Activated CD4-positive, alpha-beta T cell treated with anti-CD3 and anti-CD28 coated beads, Interleukin-2, amount 10 ng/mL, durations not matched to agents 7 days and 5 days (primary cell): ENCODE data around the gene USP25. TPM values are rescaled to one million over a fixed set of nuclear protein-coding genes. Genes with fewer than 3 reads are reported as not detected.

Experiments used
- CTCF ChIA-PET: fragments of 350-600 bp; sonication (Branson Sonifier 250); formaldehyde crosslinking; loops from one replicate; lab custom pipeline; 2021; ENCODE audit warnings: antibody characterized with exemption; lab: Charles Lee
- POLR2A ChIA-PET: fragments of 350-600 bp; sonication (Branson Sonifier 250); formaldehyde crosslinking; loops from one replicate; lab custom pipeline; 2021; ENCODE audit warnings: antibody characterized with exemption; lab: Charles Lee
- DNase-seq: peaks from one replicate; pipeline ENCODE4 v3.0.0-alpha.2; 2020
- H3K27ac Mint-ChIP-seq: one replicate; pipeline ENCODE4 v1.8.0; 2021; ENCODE audit warnings: mild to moderate bottlenecking, moderate library complexity, mixed read lengths
- H3K27me3 Mint-ChIP-seq: one replicate; pipeline ENCODE4 v1.8.0; 2021; ENCODE audit warnings: mixed read lengths
- H3K36me3 Mint-ChIP-seq: one replicate; pipeline ENCODE4 v1.8.0; 2021; ENCODE audit warnings: low read depth, mixed read lengths
- H3K4me1 Mint-ChIP-seq: one replicate; pipeline ENCODE4 v1.8.0; 2021; ENCODE audit warnings: mixed read lengths
- H3K4me3 Mint-ChIP-seq: one replicate; pipeline ENCODE4 v1.8.0; 2021; ENCODE audit warnings: mild to moderate bottlenecking, moderate library complexity, mixed read lengths
- H3K9me3 Mint-ChIP-seq: one replicate; pipeline ENCODE4 v1.8.0; 2021; ENCODE audit warnings: mixed read lengths
- total RNA-seq, 2 experiments: library from RNA; stranded (reverse); gene quantifications; one replicate each; pipeline ENCODE4 v1.2.3, GENCODE V29; 2021

The USP25 gene
- total RNA-seq, 2 experiments from 2014 or later = 50.3 to 56.0 TPM

DNA sequence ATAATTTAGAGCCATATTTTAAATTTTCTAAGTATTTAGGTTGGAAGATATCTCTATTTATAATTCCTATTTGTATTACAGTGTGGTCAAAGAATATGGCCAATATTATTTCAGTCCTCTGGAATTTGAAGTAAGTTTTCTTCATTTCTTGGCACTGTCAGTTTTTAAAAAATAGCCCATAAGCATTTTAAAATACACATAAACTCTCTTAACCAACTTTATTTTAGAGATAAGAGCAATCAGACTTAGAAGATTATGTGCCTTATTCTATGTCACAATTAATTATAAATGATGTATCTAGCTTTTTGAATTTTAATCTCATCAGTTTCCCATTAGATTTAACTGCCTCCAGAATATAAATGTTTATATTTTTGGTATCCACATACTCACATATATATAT, 130.8 kb downstream of the USP25 start:
- peaks cover 7% of the 10 kb centered on the region for H3K4me1 Mint-ChIP-seq
- POLR2A ChIA-PET = no interaction called here
- no peaks in the 10 kb centered on the region for H3K27me3 Mint-ChIP-seq
- no peak overlapping the region for H3K4me3 Mint-ChIP-seq
- H3K36me3 Mint-ChIP-seq = peaks cover 23% of the 10 kb centered on the region
- no peak overlapping the region for H3K27ac Mint-ChIP-seq
- CTCF ChIA-PET = interaction anchor here (0.6 kb wide), 1 partner anchor 10 kb away, joined by 3 read pairs; no protein-coding TSS in a partner anchor
- DNase-seq = no peak
- no peaks in the 10 kb centered on the region for H3K9me3 Mint-ChIP-seq

DNA sequence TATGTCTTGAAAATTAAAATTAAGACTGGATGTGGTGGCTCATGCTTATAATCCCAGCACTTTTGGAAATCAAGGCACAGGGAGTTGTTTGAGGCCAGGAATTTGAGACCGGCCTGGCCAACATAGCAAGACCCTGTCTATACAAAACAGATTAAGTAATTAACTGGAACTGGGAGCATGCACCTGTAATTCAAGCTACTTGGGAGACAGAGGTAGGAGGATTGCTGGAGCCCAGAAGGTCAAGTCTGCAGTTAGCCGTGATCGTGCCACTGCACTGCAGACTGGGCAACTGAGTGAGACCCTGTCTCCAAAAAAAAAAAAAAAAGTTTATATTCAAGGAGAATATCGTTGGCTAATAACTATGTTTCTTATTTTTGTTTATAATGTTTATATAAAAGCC, 139.2 kb downstream of the USP25 start:
- Mint-ChIP-seq H3K36me3 (peaks cover 40% of the 10 kb centered on the region), H3K27ac (no peak overlapping the region), H3K4me1 (no peaks in the 10 kb centered on the region), H3K9me3 (no peaks in the 10 kb centered on the region), H3K4me3 (no peak overlapping the region), H3K27me3 (no peaks in the 10 kb centered on the region)
- no peak for DNase-seq
- ChIA-PET POLR2A (no interaction called here), CTCF (interaction anchor here (0.7 kb wide), 1 partner anchor 164 kb away, joined by 4 read pairs; no protein-coding TSS in a partner anchor)

DNA sequence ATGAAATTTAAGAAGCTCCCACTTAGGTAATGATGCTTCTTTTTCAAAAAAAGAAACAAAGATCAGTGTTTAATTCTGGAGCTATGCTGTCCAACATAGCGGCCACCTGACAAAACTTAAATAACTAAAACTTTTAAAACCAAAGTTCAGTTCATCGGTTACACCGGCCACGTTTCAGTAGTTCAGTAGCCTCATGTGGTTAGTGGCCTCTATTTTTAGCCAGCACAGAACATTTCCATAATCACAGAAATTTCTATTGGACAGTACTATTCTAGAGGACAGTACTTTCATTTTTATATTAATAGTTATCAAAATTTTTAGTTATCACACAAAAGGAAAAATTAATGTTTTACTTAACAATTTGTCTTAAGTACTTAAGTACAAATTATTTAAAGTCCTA, 141.0 kb downstream of the USP25 start:
- H3K4me1 Mint-ChIP-seq = no peaks in the 10 kb centered on the region
- POLR2A ChIA-PET = no interaction called here
- H3K9me3 Mint-ChIP-seq = no peaks in the 10 kb centered on the region
- H3K36me3 Mint-ChIP-seq = peaks cover 44% of the 10 kb centered on the region
- DNase-seq = no peak
- no peak overlapping the region for H3K27ac Mint-ChIP-seq
- CTCF ChIA-PET = no interaction called here
- H3K27me3 Mint-ChIP-seq = no peaks in the 10 kb centered on the region
- H3K4me3 Mint-ChIP-seq = no peak overlapping the region

DNA sequence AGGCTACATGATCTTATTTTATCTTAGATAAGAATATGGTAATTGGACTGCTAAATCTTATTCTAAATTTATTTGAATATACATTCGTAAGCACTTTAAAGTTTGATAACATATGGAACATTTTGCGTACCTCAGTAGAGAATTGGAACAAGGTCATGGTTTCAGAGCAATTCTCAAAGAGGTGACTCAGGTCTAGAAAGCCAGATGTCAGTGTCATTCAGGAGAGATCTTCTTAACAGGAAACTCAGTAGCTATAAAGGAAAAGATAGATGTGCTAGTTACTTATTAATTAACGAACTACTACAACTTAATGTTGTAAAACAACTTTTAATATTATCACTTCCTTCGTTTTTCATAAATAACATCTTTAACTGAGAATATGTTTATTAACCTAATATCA, 142.5 kb downstream of the USP25 start:
- no peaks in the 10 kb centered on the region for H3K9me3 Mint-ChIP-seq
- ChIA-PET CTCF (no interaction called here), POLR2A (no interaction called here)
- no peak for DNase-seq
- H3K36me3 Mint-ChIP-seq = peaks cover 44% of the 10 kb centered on the region
- H3K27ac Mint-ChIP-seq = no peak overlapping the region
- H3K4me3 Mint-ChIP-seq = no peak overlapping the region
- H3K27me3 Mint-ChIP-seq = no peaks in the 10 kb centered on the region
- H3K4me1 Mint-ChIP-seq = no peaks in the 10 kb centered on the region

DNA sequence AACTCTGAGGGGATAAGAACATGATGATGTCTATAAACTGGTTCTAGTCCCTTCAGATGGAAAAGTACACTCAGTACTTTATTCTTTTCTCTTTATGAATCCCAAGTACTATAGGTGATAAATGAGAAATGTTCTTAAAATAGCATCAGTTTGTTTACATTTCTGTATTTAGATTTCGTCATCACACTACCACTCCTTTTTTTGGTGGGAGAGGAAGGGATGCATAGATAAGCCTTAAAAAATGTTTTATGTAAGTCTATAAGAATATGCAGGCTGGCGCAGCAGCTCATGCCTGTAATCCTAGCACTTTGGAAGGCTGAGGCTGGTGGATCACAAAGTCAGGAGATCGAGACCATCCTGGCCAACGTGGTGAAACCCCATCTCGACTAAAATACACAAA, 144.8 kb downstream of the USP25 start:
- H3K27ac Mint-ChIP-seq = no peak overlapping the region
- no peak overlapping the region for H3K4me3 Mint-ChIP-seq
- DNase-seq = no peak
- CTCF ChIA-PET = no interaction called here
- POLR2A ChIA-PET = no interaction called here
- H3K27me3 Mint-ChIP-seq = no peaks in the 10 kb centered on the region
- no peaks in the 10 kb centered on the region for H3K9me3 Mint-ChIP-seq
- no peaks in the 10 kb centered on the region for H3K4me1 Mint-ChIP-seq
- H3K36me3 Mint-ChIP-seq = peaks cover 42% of the 10 kb centered on the region

DNA sequence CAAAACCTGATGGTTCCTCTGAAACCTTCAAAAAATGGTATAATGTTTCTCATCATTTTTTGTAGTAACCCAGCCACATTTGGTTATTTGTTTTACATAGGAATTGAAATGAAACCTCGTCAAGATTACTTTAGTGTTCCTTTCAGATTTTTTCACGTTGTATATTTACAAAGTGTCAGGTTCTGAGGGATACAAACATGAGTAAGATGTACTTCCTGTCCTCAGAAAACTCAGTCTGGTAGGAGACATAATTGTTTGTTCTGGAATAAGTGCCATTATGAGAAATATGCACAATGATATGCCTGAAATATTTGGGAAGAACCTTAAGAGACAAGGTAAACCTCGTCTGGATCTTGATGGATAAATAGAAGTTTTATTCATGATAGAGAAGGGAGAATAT, 145.5 kb downstream of the USP25 start:
- CTCF ChIA-PET = no interaction called here
- Mint-ChIP-seq H3K27me3 (no peaks in the 10 kb centered on the region), H3K4me3 (no peak overlapping the region), H3K36me3 (peaks cover 43% of the 10 kb centered on the region), H3K4me1 (no peaks in the 10 kb centered on the region), H3K27ac (no peak overlapping the region), H3K9me3 (peaks cover under 1% of the 10 kb centered on the region)
- POLR2A ChIA-PET = no interaction called here
- DNase-seq = no peak

DNA sequence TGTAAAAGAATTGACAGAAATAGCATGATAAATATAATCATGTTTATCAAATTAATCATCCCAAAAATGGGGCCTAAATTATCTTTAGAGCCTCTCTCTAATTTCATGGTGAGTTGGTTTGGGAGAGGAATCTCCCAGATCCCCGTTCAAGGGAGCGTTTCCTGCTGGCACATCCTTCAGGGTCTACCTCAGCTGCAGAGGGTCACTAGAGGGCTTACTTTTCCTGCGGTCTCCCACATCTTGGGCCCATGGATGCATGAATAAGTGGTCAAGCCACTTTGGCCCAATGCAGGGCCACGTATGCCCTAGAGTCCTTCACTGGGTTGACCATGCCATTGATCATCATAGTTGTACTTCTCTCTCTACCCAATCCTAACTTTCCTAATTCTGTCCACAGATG, 164.1 kb downstream of the USP25 start:
- DNase-seq = no peak
- POLR2A ChIA-PET = no interaction called here
- CTCF ChIA-PET = no interaction called here
- H3K4me1 Mint-ChIP-seq = no peaks in the 10 kb centered on the region
- no peaks in the 10 kb centered on the region for H3K36me3 Mint-ChIP-seq
- H3K9me3 Mint-ChIP-seq = peaks cover 2% of the 10 kb centered on the region
- no peak overlapping the region for H3K4me3 Mint-ChIP-seq
- peaks cover 2% of the 10 kb centered on the region for H3K27me3 Mint-ChIP-seq
- H3K27ac Mint-ChIP-seq = no peak overlapping the region

DNA sequence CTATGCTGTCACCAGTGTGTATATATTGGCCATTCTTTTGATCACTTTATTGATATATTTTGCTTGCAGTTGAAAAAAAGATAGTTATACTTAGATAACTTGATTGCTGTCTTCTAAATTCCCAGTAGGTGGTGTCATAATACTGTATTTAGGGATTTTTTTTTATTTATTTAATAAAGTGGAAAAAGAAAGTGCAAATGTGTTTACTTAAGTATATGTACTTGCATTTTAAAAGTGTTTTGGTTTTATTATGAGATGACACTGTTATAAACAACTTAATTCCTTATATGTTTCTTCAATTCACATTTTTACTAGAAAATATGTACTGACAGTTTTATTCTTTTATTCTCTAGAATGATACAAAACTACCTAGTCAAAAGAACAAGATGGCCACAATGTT, 164.8 kb downstream of the USP25 start:
- DNase-seq = no peak
- Mint-ChIP-seq H3K4me1 (no peaks in the 10 kb centered on the region), H3K4me3 (no peak overlapping the region), H3K36me3 (no peaks in the 10 kb centered on the region), H3K27me3 (peaks cover 7% of the 10 kb centered on the region), H3K9me3 (peaks cover 6% of the 10 kb centered on the region), H3K27ac (no peak overlapping the region)
- ChIA-PET POLR2A (no interaction called here), CTCF (no interaction called here)

DNA sequence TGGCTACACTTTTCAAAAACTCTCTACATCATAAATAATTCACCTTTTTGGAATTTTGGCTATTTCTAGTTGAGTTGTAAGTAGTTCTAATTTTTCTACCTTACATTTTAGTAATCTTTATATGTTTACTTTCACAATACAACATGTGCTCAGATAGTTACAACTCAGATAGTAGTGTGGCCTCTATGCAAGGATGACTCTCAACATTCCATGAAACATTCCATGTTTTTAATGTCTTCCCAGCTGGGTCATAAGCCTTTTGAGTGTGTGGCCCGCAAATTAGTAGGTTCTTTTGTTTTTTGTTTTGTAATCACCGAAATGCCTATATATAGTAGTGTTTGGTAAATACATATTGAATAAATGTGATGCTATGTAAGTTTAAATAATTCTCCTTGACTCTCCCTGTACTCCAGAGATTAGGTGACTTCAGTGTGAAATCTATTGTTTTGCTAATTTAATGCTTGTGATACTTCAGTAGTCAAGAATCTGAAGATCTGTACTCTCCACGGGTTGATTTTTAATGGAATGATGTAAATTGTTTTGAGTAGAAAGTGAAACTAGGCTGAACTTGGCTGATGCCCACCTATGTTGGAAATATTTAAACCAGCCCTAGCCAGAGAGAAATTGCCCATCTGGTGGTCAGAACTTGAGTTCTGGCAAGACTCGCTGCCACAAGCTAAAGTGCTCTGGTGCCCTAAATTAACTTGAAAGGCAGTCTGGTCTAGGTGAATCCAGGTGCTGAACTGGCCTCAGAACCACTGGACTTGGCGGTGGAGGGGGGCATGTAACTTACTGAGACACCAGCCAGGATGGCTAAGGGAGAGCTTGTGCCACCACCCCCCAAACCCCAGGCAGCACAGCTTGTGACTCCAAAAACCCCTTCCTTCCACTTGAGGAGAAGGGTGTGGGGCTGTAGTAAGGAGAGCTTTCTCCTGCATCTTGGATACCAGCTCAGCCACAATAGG, 165.6 kb downstream of the USP25 start:
- CTCF ChIA-PET = interaction anchor here (0.7 kb wide), 1 partner anchor 1363 kb away, joined by 3 read pairs; no protein-coding TSS in a partner anchor
- Mint-ChIP-seq H3K27me3 (peaks cover 7% of the 10 kb centered on the region), H3K4me3 (no peak overlapping the region), H3K9me3 (peaks cover 9% of the 10 kb centered on the region), H3K4me1 (no peaks in the 10 kb centered on the region), H3K36me3 (no peaks in the 10 kb centered on the region), H3K27ac (no peak overlapping the region)
- no peak for DNase-seq
- POLR2A ChIA-PET = no interaction called here

DNA sequence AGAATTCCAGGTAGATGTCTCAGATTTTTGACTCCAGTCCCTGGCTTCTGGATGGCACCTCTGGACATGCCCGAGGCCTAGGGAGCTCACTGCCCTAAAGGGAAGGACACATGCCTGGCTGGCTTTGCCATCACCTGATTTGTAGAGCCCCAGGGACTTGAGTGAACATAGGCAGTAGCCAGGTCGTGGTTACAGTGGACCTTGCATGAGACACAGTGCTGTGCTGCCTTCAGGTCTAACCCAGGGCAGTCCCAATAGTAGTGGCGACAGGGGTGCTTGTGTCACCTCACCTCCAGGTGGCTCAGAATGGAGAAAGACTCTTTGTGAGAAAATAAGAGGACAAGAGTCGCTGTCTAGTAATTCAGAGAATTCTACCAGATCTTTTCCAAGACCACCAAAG, 166.7 kb downstream of the USP25 start:
- Mint-ChIP-seq H3K36me3 (no peaks in the 10 kb centered on the region), H3K27ac (no peak overlapping the region), H3K9me3 (peaks cover 12% of the 10 kb centered on the region), H3K4me3 (no peak overlapping the region), H3K27me3 (peaks cover 7% of the 10 kb centered on the region), H3K4me1 (no peaks in the 10 kb centered on the region)
- ChIA-PET POLR2A (no interaction called here), CTCF (no interaction called here)
- no peak for DNase-seq

DNA sequence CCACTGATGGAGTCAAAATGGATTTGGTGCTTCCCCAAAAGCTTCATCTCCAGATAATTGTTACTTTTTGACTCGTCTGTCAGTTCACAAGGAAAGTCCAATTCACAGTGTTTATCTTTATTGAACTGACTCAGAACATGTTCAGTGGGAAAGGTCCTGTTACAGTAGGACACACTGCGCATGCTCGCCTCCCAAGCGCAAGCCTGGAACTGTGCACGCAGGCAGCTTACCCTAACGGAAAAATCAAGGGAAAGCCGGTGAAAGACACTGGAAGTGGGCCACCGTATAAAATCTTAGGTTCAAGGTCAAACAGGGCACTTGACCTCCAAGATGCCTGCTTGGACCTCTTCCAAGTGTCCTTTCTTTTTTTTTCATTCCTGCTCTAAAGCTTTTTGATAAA, 174.6 kb downstream of the USP25 start:
- H3K36me3 Mint-ChIP-seq = no peaks in the 10 kb centered on the region
- no peak for DNase-seq
- H3K9me3 Mint-ChIP-seq = peaks cover 15% of the 10 kb centered on the region
- ChIA-PET POLR2A (no interaction called here), CTCF (no interaction called here)
- no peaks in the 10 kb centered on the region for H3K4me1 Mint-ChIP-seq
- H3K27ac Mint-ChIP-seq = no peak overlapping the region
- H3K27me3 Mint-ChIP-seq = peaks cover under 1% of the 10 kb centered on the region
- H3K4me3 Mint-ChIP-seq = no peak overlapping the region

DNA sequence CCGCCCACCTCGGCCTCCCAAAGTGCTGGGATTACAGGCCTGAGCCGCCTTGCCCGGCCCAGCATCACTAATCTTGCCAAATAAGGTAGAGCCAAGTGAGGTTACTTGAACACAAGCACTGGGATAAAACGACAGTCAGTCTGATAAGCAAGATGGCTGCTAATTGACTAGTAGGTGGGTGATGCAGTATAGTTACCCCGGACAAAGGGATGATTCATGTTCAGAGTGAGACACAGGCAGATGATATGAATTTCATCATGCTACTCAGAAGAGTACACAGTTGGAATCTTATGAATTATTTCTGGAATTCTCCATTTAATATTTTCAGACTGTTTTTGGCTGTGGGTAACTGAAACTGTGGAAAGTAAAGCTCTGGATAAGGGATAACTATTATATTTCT, 178.4 kb downstream of the USP25 start:
- Mint-ChIP-seq H3K4me1 (no peaks in the 10 kb centered on the region), H3K27me3 (no peaks in the 10 kb centered on the region), H3K4me3 (no peak overlapping the region), H3K9me3 (peaks cover 6% of the 10 kb centered on the region), H3K27ac (no peak overlapping the region), H3K36me3 (no peaks in the 10 kb centered on the region)
- no peak for DNase-seq
- ChIA-PET POLR2A (no interaction called here), CTCF (no interaction called here)

DNA sequence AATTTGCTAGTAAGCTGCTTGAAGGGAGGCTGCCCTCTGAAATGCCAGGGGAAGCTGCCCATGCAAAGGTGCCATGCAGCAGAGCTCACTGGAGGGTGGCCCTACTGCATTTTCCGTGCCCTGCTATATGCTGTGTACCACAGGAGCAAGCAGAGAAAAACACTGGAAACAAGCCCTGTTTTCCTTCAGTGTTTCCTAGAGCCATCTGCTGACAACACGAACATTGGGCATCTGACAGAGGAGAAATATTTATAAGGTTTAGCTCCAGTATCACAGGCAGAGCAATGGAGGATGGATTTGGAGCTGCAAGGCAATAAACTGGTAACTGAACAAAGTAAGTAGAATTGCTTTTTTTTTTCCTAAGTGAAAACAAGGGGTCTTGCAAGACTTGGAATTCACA, 198.4 kb downstream of the USP25 start:
- CTCF ChIA-PET = no interaction called here
- H3K27ac Mint-ChIP-seq = no peak overlapping the region

More for the DNA sequence above, 198.4 kb downstream of the USP25 start:
- H3K27me3 Mint-ChIP-seq = peaks cover 2% of the 10 kb centered on the region
- POLR2A ChIA-PET = no interaction called here
- no peaks in the 10 kb centered on the region for H3K4me1 Mint-ChIP-seq
- H3K9me3 Mint-ChIP-seq = no peaks in the 10 kb centered on the region
- no peaks in the 10 kb centered on the region for H3K36me3 Mint-ChIP-seq
- DNase-seq = no peak
- no peak overlapping the region for H3K4me3 Mint-ChIP-seq
